NCI-H345 treated with DMSO at 0.1 percent for 48 hours (cell line): ENCODE data around the gene KCNH6.

Experiments used
- DNase-seq: peaks from one replicate; lab custom pipeline; 2025; ENCODE audit not compliant: unreplicated experiment; lab: John Stamatoyannopoulos, UW

Gene KCNH6

GRCh38 chr17:63511331-63511730, 11.8 kb upstream of the KCNH6 start:
- no peak for DNase-seq

DNA sequence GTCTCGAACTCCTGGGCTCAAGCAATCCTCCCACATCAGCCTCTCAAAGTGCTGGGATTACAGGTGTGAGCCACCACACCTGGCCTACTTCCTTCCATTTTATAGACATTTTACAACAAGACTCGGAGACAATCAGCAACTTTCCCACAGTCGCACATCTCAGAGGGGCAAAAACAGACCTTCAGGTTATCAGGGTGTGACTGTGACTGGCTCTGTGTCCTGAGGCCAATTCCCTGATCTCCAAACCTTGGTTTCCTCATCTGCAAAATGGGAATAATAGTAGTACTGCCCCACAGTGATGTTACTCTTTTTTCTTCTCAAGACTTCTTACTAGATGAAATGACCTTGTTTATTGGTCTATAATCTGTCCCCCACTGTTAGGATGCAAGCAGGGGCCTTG, 10.8 kb upstream of the KCNH6 start:
- DNase-seq = no peak

DNA sequence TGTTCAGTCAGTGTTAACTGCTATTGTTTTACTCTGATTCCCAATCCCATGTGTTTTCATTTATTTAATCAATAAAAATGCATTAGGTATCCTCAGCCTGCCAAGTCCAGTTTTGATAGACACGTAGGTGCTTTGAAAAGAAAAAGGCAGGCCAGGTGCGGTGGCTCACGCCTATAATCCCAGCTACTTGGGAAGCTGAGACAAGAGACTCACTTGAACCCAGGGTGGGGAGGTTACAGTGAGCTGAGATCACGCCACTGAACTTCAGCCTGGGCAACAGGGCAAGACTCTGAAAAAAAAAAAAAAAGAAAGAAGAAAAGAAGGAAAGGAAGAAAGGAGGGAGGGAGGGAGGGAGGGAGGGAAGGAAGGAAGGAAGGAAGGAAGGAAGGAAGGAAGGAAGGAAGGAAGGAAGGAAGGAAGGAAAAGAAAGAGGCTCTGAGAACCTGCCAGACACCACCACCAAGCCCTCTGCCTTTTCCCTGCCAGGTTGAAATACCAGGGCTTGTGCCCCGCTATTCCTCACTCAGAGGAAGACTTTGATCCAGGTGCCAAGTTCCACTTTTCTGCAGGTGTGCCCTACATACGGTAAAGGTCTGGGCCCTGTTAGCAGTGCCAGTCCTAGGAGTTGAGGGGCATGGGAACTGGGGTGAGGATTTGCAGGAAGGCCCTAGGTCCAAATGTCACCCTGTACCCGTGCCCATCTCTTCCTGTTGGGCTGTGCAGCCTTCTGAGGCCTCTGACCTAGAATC, 10.1 kb upstream of the KCNH6 start:
- DNase-seq = no peak

DNA sequence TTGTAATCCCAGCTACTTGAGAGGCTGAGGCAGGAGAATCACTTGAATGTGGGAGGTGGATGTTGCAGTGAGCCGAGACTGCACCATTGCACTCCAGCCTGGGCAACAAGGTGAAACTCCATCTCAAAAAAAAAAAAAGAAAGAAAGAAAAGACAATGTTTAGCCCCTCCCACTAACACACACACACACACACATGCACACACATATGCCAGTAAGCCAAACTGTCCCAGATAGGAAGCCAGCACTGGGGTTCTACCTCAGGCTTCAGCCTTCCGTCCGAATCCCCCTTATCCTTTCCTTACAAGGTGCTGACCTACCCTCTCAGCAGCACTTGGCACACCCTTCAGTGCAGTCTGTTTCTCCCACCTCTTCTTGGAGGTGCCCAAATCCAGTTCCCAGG, 8.7 kb upstream of the KCNH6 start:
- DNase-seq = no peak

DNA sequence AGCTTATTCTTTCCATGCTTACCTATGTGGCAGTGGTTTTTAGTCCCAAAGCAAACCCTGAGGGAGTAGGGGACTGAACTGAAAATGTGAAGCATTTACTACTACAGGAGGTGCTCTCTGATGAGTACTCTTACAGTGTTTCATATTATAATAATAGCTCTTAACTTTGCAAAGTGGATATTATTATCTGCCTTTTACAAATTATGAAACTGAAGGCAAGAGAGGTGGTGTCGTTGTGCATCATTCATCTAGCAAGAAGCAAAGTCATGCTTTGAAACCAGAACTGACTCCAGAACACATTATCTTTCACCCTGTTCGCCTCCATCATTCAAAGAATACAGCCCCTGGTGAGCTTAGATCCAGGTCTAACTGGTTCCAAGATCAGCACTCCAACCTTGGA, 8.2 kb upstream of the KCNH6 start:
- DNase-seq = no peak

DNA sequence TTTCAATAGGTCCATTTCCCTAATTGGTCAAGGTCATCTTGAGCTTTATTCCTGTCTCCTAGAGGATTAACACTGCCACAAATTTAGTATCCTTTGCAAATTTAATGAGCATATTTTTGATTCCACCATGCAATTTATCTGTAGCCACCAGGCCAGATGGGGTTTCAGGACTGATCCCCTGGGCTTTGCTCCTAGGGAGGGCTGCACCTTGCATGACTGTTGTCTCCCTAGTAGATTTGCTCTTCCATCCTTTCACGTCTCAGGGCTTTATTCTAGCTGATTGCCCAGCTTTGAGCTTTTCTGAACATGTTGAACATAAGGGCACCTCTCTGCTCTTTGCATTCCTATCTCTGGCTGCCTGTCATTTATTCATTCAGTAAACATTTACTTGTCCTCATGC, 7.7 kb upstream of the KCNH6 start:
- no peak for DNase-seq

DNA sequence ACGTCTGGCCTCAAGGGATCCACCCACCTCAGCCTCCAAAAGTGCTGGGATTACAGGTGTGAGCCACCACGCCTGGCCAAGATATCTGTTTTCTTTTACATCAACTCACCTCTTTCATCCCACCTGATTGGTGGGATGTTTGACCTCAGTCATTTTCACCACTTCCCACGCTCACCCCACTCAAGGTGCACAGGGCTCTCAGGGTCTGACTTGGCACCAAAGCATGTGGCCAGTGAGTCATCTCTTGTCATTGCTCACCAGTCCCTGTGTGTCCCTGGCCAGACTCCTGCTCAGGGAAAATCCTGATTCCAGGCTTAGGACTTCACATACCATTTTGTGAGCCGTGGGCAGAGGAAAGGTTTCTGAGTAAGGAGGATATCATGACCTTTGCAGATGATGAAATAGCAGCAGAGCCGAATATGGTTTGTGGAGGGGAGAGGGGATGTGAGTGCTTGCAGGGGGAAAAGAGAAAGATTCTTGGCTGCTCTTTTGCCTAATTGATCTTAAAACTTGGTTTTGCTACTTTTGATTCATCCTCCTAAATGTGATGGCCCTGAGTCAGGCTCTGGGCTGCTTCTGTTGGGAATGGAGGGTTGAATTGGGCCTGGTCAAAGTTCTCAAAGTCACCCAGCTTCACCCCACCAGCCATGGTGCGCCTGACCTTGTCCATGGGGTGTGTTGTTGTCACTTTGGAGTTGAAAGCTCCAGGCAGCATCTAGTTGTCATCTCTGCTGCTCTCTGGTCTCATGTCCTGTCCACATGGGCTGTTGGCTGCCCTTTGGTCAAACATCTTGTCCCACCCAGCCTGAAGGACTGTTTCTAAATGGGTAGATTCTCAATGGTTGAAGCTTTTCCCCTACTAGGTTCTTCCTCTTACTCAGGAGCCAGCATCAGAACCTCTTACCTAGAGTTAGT, 6.0 kb upstream of the KCNH6 start:
- no peak for DNase-seq

GRCh38 chr17:63517825-63518534, 5.2 kb upstream of the KCNH6 start:
- DNase-seq = peak; percentile 62

DNA sequence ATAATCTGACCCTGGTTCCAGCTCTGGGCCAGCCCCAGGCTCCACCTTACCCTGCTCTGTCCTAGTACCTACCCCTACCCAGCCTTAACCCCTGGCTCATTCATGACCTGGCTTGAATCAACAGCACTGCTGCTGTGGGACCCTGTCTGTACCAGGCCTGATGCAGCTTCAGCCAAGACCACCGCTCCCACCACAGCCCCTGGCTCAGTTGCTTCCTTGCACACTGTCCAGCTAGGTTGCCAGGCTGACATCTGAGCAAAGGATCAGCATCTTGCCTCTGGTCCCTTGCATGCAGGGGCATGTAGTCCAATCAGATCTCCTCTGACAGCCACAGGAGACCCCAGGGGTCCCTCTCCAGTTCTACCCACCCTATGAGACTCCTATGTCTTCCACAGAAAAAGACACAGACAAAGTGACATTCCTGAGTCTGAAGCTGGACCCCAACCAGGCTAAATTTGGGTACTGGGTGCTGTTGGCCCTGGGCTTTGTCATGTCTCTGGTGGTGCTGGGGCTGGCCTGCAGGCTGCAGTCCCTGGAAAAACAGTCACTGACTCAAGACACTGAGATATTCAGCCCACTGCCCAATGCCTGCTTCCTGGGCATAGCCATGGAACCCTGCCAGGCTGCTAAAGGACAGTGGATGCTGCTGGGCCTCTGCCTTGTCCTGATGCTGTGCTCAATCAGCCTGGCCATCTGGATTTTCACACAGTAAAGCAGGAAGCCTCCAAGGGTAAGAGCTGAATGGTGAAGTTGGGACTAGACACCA, 3.9 kb upstream of the KCNH6 start:
- no peak for DNase-seq

- DNase-seq = peak; percentile 96
Measured at GRCh38 chr17:63519972-63520882, 2.9 kb upstream of the KCNH6 start.

- no peak for DNase-seq
Measured at GRCh38 chr17:63524051-63524450, 893 bp downstream of the KCNH6 start.

DNA sequence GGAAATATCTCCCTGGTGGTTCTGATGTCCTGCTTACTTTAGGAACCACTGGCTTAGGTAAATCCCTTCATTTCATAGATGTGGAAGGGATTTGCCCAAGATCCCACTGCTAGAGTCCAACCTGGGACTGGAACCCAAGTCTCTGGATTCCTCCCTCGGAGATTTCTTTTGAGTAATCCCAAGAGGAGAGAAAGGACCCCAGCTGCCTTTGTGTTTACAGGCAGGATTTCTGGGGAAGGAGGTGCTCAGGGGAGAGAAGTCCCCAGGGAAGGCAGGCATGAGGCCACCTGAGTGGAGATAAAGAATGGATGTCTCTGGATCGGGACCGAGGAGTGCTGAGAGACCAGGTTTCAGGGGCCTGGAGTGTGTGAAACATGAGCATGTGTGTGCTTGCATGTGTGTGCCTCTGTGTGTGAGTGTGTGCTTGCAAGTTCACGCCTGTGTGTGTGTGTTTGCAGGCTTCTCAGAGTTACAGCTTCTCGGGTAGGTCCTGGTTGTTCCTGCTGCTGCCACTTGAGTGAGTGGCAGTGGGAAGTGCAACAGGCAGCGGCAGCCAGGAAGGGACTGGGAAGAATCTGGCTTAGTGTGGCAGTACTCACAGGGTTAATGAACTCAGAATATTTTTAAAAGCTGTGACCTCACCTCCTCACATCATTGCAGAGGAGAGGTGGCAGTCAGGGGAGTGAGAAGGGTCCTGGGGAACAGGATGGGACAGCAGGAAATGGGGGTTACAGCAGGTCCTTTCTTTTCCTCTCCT, 2.2 kb downstream of the KCNH6 start:
- DNase-seq = no peak

- DNase-seq = no peak
Measured at GRCh38 chr17:63526861-63527260, 3.7 kb downstream of the KCNH6 start.

DNA sequence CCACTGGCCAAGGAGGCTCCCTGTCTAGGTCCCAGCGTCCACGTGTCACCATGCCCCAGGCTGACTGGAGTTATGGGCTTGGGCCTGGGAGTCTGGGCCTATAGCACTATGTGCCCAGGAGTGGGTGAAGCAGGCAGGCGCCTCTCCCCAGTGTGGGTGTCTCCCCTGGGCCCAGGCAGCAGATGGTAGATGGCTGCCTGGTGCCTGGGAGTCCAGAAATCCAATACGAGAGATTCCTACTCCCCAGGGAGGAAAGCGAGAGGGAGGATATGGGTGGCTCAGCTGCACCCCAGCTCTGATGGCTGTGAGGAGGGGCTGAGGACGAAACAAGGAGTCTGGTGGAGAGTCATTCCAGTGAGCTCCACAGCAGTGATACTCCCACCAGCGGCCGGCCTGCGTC, 5.0 kb downstream of the KCNH6 start:
- no peak for DNase-seq

GRCh38 chr17:63529711-63530556, 6.8 kb downstream of the KCNH6 start:
- no peak for DNase-seq

DNA sequence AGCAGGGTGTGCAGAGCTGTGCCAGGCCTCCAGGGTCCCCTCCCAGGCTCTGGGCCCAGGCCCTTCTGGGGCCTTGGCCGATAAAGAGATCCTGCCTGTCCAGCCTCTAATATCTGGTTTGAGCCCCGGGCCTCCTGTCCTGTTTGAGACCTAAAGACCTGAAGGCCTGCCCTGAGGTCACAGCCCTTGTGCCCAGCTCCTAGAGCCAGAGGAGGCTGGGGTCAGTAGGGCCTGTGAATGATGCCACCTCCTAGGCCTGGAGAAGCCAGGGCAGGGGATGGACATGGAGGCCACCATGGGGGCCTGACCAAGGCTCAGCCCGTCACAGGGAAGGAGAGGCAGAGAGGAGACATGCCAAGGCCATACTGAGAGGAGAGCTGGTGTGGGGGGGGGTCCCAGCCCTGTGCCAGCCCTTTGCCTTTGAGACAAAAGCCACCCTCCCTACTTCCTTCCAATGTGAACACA, 7.4 kb downstream of the KCNH6 start:
- no peak for DNase-seq

GRCh38 chr17:63531022-63531965, 8.1 kb downstream of the KCNH6 start:
- no peak for DNase-seq
